Nucleus accumbens (tissue), 56 donors: Measurements from ENCODE around the gene SAMD8.

ENCODE experiments used
- DNase-seq, 56 donors: peaks; one replicate each; lab custom pipeline; 2025; lab: John Stamatoyannopoulos, UW

The SAMD8 gene

DNA sequence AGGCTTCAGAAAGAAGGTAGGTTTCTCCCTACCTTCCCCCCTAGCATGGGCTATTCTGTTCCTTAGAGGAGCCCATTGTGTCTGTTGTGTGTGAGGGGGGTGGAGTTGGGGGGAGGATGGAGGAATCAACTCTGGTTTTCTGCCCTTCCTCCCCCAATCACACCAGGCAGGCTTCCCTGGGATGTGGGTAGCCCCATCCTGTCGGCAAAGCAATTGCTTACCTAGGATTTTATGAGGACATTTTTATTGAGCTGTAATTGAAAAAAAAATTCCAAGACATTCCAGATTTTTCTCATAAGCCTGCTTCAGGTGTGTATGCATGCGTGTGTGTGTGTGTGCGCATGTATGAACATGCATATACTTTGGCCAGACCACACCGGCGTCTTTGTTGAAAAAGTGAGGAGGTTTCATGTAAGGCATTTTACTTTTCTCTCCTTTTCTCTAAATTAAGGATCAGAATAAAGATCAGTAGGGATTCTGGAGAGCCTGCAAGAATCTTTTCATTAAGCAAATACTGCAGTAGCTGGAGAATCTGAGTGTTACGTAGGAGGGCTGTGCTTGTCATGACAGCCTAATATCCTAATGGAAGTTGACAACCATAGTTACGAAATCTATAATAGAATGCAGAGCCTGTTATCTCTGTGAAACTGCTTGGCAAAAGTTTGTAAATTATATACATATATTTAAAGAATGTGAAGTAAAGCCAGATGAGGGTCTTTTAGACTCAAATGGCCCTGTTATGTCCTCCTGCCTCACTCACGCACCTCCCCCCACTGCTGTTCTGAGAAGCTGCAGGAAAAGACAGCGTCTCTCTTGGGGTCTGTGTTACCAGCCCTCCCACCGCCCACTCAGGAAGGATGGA lies 27.3 kb upstream of the SAMD8 start:
- peak in 3 of 56 donors; percentile 14 to 46 (median 15) for DNase-seq

DNA sequence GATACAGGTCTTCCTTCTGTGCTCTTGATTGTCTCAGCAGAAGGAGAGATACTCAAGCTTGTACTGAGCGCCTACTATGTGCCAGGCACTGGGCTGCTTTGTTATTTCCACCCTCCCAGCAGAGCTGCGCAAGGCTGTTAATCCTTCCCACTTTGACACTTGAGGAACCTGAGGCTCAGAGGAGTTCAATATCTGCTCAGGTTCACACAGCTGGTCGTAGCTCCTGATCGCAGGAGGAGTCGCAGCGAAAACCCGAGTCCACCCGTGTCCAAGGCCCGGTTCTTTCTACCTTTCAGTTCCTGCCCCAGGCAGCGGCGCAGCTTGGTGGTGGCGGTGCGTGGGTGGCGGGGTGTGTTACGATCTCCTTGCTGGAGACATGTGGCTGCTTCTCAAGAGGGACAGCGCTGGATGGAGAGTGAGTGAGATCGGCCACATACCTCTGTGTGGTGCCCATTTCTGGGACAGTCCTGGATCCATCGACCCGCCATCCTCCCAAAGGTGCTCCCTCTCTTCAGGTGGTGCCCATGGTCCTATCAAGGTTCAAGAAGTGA lies 26.5 kb upstream of the SAMD8 start:
- DNase-seq = no peak

DNA sequence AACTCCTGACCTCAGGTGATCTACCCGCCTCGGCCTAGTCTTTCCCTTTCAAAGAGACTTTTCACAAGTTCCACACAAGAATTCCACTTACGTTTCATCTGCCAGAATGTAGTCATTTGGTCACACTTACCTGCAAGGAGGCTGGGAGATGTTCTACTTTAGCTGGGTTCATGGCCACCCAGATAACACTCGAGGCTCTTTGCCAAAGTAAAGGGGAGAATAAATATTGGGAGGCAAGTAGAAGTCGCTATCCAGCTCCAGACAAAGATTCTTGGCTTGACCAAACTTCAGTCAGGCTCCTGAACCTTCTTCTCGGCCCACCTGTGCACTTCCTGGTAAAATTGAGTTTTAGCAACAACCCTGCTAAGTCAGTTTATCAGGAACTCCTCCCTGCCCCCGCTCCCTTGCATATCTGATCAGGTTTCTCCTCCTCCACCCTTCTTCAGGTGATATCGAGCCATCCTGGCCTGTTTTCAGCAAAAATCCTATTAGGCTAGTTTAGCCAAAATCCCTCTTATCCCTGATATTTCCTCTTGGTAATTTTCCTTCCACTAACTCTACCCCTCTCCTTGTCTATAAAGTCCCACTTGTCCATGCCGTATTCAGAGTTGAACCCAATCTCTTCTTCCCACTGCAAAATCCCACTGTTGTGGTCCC lies 25.1 kb upstream of the SAMD8 start:
- no peak for DNase-seq

DNA sequence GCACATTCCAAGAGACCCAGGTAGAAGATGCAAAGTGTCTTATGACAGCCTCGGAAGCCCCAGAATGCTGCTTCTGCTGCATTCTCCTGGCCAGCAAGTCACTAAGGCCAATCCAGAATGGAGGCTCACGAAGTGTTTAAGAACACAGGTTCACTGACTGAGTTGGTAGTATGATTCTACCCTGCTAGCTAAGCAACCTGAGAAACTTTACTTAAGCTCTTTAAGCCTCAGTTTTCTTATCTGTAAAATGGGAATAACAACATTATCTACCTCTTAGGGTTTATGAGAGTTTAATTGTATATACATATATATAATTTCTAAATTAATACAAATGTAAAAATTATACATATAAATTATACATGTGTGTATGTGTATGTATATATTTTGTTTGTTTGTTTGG lies 22.8 kb upstream of the SAMD8 start:
- DNase-seq = no peak

DNA sequence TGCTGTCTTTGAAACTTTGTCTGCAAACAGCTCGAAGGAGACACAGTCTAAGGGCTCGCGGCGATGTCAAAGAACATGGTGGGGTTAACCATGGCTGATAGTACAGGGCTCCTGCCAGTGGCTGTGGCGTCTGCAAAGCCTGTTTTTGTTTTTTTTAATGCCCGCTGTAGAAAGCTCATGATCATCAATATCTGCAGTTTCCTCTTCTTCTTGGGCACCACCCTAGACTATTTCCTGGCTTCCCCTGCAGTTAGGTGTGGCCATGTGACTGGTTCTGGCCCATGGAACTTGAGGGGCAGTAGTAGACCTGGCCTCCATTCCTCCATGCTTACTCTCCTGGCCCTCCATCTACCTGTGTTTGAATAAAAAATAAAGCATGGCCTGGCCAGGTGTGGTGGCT lies 21.8 kb upstream of the SAMD8 start:
- DNase-seq = no peak

DNA sequence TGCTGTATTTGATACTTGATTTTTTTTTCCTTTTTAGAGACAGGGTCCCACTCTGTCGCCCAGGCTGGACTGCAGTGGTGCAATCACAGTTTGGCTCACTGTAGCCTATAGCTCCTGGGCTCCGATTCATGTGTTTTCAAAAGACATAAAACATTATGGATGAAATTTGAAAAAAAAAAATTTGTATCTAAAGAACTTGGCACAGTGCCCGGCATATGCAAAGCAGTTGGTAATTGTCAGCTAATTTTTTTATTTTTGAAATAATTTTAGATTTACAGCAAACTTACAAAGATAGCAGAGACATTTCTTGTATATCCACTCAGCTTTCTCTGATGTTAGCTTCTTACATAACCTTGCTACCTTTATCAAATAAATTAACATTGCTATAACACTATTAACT lies 20.3 kb upstream of the SAMD8 start:
- no peak for DNase-seq

DNA sequence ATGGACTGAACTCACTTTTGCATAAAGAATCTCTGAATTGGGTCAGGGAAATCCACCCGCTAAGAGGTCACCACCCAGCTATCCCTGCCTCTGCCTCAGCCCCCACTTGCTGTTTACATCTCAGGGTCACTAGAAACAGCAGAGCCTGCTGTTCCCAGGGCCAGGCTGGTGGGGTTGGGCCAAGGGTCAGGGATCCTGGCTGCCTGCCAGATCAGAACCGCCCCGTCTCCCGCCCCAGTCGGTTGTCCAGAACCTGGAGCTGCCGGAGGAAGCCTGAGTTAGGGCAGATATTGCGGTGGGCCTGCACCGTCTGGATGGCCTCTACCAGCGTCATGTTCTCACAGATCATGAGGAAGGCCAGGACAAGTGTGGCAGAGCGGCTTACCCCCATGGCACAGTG lies 17.0 kb upstream of the SAMD8 start:
- DNase-seq = no peak

DNA sequence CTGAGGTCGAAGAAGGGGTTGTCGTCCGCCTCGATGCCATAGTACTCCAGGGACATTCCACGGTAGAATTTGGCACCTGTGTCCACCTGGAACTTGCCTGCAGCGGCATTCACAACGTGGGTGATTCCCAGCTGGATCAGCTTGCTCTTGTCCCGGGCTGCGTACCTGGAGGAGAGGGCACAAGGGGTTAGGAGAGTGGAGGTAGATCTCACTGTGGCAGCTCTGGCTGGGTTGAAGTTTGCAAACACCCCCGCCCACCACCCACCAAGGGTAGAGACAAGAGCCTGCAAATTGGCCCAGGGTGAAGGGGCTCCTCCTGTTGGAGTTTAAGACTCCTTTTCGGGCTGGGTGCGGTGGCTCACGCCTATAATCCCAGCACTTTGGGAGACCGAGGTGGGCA lies 15.8 kb upstream of the SAMD8 start:
- no peak for DNase-seq

DNA sequence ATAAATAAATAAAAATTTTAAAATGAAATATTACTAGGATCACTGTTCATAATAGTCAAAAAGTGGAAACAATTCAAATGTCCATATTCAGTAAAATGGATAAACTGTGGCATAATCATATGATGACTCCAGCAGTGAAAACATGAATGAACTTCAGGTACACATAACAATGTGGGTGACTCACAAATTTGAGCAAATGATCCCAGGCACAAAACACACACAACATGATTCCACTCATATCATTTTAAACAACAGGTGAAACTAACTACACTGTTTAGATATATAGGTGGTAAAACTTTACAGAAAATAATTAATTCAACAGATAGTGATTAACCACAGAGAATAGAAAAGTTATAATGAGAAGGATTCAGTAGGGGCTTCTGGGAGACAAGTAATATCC lies 14.7 kb upstream of the SAMD8 start:
- DNase-seq = no peak

DNA sequence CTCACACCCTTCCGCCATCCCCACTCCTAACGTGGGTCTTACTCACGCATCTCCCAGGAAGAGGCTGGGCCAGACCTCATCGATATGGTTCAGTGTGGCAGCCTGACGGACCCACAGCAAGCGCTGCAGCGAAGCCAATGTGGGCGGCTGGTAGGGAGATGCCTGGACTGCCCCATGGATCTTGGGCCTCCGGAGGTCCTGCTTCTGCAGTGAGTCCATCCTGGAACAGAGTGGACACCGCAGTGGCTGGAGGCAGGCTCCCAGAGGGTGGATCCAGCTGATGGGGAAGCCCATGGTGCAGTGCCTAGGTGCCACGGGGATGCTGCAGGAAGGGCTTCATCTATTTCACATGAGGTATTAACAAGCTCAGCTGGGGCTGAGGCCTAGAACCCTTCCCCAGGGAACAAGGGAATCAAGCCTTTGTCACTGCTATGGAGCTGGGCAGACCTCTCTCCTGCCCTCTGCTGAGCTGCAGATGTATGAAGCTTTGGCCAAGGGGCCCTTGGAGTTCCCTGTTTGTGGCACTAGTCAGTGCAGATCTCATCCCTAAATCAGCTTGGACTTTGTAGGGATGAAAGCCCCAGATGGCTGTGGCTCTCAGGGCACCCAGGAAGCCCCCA lies 13.7 kb upstream of the SAMD8 start:
- no peak for DNase-seq

DNA sequence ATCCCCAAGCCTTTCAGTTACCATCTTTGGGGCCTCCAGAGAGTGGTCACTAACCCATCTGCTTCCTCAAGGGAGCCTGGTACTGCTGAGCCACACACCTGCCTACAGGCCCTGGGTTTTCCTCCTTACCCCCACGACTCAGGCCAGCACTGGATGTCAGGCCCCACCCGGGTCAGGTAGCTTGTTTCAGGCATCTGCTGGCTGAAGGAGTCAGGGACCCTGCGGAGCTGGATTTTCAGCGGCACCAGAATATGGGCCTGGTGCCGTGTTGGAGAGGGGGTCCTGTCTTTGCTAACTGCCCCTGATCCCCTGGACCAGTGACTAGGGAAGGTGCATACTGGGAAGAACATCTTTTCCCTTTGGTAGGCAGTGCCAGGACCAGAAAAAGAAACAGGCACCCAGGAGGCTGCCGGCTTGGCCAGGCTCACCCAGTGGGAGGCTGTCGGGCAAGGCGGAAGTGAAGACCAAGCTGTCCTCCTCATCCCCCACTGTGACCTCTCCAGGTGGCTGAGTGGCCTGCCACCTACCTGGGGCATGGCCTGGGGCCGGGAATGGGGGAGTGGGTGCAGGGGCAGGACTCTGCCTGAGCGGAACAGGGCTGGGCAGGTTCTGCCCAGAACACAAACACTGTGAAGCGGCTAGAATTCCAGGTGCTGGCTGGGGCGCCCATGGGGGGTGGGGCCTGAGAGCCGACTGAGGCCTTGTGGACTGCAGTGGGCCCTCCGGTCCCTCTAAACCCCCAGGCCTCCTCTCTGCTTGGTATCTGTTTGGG lies 12.4 kb upstream of the SAMD8 start:
- DNase-seq = no peak

DNA sequence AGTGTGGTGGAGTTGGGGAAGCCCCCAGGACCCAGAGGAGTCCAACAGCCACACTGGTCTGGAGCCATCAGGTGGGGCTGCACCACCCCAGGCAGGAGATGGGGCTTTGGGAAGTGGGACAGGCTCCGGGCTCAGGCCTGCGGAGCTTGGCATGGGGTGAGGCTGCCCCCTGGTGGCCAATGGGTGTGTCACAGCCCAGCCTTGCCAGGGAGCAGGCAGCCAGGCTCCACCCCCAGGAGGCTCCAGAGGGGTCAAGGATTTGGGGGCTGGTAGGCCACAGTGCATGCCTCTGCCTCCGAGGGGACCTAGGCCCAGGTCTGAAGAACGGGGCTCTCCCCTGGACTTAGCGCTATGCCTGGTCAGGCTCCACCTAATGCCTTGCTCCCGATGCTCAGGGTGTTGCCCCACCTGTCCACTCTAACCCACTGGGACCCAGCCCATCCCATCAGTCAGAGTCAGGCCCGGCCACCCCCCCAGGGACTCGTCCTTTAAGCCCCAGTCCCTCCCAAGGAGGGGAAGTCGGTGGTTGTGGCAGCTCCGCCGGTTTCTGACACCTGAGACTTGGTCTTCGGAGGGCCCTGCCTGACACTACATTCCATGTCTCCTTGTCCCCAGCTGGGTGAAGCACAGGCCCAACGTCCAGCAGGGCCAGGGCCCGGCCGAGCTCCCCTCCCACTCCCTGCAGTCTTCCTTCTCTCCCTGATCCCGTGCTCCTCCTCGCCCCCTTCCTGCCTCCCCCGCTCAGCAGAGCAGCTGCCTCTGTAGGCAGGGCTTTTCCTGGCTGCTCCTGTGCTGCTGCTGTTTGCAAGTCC lies 11.3 kb upstream of the SAMD8 start:
- DNase-seq = peak in 54 of 56 donors; percentile 8 to 85 (median 60)

DNA sequence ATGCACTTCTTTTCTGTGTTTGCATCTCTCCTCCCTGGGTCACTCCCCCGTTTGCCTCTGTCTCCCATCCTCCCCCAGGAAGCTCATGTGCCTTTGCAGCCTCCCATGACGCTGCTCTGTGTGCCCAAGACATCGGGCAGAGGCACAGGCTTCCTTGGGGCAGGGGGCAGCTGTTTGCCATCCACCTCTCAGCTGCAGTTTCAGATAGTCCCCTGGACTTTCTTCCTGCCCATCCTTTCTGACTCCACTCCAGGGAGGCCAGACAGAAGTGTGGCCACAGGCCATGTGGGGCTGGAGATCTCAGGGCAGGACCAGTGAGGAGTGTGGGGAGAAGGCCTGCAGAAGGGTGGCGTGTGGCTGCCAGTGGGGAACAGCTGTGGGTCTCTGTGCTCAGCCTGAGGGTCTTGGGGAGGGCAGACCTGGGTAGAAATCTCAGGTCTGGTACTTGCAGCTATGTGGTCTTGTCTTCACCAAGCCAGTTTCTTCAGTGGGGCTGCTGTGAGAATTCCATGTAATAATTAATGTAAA lies 10.6 kb upstream of the SAMD8 start:
- no peak for DNase-seq

DNA sequence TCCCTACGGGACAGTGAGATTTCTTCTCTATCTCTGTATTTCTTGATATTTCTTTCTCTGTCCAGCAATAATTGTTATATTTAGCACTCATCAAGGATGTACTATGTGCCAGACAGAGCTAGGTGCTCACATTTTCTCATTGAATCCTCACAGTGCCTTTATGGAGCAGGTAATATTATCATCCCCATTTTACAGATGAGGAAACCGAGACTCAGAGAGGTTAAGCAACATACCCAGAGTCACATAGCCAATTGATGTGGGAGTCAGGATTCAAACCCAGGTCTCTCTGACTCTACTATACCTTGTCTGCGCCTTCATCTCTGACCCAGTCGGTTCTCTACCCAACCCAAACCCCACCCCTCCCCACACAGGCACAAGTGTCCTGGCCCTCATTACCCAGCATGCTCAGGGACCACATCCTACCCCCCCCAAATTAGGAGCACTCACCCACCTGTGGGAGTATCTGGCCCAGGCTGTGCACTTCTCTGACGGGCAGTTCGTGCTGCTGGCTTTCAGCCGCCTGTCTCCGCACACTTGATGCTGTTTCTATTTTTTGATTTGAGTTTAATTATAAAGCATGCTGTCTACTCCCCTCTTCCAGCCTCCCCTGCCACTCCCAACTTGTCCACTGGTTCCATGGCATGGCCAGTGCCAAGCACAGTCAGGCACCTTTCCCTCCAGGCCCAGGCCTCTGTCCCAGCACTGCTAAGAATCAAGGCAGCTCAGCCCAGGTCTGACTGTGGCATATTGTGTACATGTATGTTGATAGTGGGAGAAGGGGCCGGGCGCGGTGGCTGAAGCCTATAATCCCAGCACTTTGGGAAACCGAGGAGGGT lies 9.8 kb upstream of the SAMD8 start:
- no peak for DNase-seq

DNA sequence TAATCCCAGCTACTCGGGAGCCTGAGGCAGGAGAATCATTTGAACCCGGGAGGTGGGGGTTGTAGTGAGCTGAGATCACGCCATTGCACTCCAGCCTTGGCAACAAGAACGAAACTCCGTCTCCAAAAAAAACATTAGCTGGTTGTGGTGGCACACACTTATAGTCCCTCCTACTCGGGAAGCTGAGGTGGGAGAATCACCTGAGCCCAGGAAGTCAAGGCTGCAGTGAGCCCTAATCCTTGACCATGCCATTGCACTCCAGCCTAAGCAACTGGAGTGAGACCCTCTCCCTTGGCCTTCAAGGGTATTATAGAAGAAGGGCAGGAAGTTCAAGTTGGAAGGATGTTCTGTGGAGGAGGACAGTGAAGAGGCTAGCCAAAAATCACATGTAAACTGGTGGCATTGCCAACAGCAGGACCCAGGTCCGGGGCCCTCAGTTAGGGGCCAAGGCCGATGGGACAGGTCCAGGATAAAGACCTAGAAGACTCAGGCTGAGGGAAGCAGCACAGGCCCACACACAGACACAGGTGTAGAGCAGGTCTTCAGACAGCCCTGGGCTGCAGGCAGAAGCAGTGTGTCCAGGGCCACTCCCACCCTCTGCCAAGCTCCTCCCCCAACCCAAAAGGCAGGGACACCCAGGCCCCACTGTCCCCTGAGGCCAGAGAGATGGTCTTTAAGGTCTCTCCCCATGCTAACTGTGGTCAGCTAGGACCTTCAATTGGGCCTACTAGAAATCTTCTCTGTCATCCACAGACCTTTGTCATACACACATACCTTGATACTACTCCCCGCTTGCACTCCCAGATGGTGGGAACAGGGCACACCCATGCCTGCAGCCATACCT lies 8.4 kb upstream of the SAMD8 start:
- no peak for DNase-seq

DNA sequence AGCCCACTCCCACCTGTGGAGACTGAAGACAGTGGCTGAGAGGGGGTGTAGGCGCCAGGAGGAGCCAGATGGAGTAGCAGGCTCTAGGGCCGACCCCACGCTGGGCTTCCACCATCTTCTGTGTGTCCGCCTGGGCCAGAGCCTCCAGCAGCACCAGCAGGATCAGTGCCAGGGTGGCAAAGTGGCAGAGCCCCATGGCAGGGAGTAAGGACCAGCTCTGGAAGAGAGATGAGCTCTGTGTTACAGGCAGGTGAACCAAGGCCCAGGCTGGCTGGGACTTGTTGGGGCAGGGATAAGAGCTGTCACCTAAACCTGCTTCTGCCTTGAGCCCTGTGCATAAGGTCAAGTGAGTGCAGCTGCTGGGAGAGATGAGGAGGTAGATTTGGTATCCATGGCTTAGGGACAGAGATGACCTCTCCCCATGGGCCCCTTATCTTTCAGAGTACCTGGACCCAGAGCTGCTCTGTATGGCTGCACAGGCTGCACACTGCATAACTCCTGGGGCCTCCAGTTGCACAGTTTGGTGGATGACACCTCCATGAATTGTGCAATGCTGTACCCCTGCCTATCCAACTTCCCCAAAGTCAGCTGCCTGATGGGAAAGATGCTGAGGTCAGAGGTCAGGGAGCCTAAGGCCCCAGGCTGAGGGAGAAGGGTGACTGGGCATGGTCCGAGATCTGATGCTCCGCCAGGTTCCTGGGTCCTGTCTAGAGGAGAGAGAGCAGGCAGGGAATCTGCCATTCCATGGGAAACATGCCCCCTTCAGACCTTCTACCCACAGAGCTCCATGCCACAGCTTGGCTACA lies 7.4 kb upstream of the SAMD8 start:
- no peak for DNase-seq

DNA sequence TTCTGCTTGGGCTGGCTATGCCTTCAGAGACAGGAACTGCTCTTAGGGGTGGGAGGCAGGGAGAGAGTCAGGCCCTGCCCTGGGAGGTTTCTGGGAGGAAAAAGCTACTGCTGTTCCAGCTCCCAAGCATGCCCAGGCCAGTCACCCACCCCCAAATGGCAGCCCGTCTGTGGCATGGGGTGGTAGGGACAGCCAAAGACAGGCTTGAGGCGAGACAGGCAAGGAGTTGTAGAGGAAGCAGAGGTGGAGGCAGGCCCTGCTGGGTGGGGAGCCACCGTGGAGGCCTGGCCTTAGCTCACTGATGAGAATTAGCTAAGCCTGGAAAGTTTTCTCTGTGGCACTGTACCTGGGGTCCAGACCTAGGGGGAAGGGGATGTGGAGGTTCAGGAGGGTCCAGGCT lies 6.6 kb upstream of the SAMD8 start:
- DNase-seq = no peak
